Hindlimb muscle (tissue), 1 donor: Measurements from ENCODE around the gene ASGR1. TPM values are rescaled to one million over a fixed set of nuclear protein-coding genes. Genes with fewer than 3 reads are reported as not detected.
A peak's percentile ranks its signal among the peaks of the same experiment; 100 is the strongest.

Experiments used
- DNase-seq: peaks from one replicate; pipeline ENCODE4 v3.0.0-alpha.2; 2013
- polyA plus RNA-seq: library from polyadenylated mRNA; unstranded; fragments of 120-200 nt; gene quantifications from one replicate; pipeline ENCODE4 v1.2.1, GENCODE V29; 2013; ENCODE audit not compliant: insufficient read length

Gene ASGR1
- polyA plus RNA-seq, 1 donor: 1.8 TPM

DNA sequence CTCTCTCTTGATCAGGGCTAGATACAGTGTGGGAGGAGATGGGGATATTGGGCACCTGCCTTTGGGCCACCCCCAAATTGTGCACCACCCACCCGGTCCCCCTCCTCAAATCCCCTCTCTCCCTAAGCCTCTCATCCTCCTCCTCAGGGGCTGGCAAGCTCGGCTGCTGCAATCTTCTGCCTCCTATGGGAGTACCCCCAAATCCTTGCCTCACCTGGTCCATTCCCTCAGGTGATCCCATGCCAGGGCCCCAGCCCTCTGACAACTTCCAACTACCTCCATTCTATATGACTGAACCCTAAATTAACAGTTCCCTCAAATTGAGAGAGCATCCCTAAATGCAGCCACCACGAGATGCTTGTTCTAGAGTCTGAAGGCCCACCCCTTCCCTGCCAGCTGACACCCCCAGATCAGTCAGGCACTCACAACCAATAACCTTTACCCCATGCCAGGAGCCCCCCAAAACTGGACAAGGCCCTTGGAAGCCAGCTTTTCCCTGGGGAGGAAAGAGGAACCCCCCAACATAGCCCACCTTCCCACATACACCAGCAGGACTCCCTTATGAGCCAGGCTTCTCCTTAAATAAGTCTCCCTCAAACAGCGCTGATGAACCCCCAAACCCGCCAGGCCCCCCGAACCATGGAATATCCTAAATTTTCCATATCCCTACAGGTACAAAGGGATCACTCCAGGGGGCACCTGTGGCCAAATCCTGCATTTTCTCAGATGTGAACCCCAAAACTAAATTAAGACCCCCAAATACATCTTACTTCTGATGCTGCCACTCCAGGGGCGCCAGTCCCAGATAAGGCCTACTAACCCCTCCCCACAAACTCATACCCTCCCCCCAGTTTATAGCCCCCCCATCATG is 37.3 kb upstream of the ASGR1 start:
- no peak for DNase-seq

DNA sequence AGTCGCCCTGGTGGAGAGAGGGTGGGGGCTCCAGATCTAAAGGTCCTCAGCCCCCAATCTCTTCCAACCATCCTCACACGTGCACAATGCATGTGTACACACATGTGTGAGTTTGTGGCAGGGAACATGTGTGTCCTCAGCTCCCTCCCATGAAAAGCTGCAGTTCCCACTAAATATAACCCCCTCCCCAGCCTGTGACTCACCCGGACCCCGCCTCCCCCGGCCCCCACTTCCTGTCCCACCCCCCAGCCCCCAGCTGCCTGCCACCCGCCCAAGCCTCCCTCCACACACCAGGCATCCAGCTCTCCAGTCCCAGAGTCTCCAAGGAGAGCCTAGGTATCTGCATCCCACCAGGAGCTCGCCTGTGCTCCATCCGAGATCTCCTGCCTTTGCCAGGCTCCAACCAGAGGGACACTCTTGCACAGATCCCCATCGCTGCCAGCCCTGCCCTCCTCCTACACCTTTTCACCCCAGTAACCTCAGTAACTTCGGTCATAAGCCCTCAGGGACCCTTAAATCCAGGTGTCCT is 36.5 kb upstream of the ASGR1 start:
- no peak for DNase-seq

DNA sequence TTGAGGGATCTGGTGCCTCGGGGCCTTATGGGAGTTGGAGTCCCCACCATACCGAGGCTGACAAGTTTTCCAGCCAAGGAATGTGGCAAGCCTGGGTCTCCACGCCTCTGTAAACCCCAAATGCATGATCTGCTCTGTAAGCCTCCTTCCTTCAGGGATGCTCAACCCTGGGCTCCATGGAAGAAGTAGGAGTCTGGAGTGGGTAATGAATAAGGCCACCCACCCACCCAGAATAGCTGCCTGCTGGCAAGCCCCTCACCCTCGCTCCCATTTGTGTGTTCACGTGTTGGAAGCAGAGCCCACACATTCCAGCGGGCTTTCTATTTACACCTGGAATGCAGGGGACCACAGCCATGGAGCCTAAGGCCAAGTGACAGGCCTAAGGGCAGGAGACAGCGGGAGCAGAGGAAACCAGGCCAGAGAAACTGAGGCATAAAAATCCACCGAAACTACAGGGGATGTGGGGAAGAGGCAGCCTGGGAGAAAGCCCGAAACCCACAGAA is 36.0 kb upstream of the ASGR1 start:
- no peak for DNase-seq

DNA sequence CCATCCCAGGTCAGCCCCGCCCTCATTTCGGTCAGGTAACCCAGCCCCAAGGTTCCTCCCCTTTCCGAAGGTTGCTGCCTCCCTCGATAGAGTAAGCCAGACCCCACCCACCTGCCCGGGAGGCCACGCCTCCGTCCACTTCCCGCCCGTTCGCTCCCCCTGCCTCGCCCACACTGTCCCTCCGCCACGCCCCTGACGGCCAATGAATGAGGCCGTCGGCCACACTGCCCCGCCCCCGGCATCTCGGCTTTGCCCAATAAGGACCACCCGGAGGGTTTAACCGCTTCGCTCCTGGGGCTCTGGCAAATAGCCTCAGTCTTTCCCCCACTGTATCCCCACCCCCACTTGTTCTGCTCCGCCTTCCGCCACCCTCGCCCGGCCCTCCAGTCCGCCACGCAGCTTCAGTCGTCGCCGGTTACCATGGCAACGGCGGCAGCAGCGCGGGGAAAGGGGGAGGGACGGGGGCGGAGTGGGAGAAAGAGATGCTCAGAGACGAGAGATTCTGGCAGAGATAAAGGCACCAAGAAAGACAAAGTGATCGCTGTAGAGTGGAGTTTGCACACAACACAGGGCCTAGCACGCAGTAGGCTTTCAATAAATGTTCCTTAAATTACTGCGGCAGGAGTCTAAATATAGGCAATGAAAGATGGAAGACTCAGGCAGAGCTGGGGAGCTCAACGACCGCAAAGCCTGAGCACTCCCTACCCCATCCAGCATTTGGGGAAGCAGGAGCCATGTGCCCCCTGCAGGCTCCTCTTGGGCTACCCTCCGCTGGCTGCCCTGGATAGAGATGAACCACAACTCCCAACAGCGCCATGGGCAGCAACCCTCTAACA is 35.3 kb upstream of the ASGR1 start:
- DNase-seq: peak; percentile 98

DNA sequence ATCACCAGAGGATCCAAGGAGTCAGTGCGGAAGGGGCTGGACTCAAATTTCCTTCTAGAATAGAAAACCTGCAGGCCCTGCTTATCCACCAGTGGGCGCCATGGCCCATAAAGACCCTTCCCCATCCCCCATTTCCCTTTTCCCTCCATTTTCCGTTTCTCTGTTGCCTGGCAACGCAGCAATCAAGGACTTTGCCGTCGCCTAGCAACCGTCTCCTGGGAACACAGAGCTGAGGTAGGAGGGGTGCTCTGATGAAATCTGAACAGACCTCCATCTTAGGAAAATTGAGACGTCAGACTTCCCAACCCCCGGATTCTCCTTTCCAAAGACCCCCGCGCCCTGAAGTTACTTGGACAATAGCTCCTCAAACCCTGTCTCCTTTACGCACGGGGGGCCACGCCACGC is 34.7 kb upstream of the ASGR1 start:
- DNase-seq: peak; percentile 88

DNA sequence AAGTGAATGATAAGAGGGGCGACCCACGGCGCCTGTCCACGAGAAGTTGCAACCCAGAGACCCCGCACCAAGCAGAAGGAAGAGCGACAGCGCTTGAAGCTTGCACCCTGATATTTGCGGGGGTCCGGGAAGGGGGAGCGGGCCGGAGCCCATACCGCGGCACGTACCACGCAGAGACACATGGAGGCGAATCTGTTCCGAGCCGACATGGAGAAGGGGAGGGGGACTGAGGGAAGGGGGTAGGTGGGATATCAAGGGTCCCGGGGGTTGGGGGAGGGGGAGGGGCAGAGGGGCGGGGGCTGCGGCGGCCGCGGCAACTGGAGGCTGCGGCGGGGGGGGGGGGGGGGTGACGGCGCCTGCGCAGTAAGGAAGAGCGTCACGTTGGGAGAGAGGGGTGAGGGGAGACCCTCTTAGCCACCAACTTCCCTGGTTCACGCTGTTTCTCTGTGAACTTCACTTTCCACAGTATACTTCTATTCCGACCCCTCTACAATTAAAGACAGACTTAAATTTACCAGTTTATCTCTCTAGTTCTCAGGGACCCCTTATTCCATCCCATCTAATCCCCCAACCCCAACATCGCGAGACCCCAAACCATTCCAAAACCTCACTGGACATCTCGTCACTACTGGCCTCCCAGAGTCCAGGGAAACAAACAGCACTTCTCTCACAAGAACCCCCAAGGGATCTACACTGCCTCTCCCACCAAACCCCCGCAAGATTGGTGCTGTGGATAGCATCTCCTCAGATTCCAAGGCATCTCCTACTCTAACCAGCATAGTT is 32.5 kb upstream of the ASGR1 start:
- DNase-seq: no peak

DNA sequence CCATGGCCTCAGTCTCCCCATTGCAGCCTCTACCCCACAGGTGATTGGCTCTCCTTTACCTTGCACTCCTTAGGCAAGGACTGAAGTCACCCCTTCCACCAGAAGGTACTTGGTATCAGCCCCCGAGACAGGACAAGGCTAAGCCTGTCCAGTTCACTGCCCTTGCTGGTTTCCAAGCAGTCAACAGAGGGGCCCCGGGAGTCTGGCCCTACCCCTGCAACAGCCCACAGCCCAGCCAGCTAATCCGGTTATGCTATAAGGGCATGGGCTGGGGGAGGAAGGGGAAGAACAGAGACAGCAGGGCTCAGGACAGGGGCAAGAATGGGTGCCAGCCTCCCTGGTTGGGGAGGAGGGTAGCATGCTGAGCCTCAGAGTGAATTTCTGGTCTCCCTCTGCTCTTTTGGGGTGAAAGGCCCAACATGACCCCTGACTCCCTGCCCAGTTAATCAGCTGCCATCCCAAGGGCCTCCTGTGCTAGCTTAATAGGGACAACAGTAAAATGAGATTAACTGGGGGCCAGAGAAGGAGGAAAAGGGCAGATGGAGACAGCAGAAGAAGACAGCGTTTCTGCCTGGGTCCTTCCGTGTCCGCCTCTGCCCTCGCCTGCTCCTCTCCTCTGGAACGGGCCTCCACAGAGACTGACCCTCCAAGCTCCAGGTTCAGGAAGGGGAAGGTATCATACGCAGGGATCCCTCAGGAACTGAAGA is 29.7 kb upstream of the ASGR1 start:
- no peak for DNase-seq

DNA sequence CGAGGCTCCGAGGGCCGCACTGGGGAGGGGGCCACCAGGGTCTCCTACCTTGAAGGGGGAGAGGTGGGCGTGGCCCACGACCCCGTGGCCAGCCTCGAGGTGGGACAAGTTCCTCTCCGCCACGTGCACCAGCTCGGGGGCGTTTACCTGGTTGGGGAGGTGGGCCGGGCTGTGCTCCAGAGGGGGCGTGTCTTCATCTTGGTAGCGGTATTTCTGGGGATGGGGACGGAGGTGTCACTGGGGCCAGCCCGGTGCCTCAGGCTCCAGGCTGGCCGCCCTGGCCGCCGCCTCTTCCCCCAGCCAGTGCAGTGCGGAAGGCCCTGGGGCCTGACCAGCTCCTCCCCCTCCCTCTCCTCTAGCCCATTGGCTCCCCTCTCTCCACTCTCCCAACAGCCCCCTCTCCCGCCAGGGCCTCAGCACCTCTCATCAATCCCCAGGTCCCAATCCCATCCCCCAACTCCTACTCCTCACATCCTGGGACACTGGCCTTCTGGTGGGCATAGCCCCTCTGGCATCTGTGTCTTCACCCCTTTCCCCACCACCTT is 28.9 kb upstream of the ASGR1 start:
- DNase-seq: no peak

DNA sequence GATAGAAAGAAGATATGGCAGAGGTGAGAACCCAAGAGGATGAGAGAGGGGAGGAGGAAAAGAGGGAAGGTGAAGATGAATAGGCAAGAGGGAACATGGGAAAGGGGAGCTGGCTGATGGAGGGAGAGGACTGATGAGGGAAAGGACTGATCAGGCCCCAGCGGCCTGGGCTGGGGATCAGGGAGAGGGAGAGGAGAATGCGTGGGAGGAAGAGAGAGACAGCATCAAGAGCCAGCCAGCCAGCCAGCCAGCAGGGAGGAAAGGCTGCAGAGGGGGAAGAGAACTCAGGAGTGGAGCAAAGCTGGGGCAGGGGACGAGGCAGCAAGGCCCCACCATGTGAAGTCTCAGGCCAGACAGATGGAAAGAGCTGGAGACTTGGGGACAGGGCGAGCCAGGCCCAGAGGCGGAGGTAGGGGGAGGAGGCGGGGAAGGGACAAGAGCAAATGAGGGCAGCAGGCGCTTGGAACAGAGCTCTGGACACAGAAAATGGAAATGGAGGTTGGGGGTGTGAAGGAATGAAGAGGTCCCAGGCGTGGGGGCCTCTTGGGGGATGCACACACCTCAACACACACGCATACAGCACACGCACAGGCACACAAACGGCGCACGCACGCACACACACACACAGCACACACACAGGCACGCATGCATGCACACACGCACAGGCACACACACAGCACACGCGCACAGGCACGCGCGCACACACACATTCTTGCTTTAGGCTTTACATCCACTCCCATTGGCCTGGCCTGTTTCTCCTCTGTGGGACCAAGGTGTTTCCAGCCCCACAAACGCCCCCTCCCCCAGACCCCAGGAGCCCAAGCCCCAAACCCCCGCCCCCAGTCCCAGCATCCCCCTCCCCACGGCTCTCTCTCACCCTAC is 28.2 kb upstream of the ASGR1 start:
- DNase-seq: no peak

DNA sequence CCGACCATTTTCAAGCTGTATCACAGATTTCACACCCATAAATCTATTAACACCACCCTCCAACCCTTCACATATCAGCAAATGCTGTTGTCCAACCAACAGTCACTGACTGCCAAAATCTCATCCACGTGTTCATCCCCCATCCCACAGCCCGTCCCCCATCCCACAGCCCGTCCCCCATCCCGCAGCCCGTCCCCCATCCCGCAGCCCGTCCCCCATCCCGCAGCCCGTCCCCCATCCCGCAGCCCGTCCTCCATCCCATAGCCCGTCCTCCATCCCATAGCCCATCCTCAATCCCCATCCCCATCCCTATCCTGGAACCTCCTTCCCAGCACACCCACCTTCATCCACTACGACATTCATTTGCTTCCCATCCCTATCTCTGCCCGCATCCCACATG is 26.4 kb upstream of the ASGR1 start:
- DNase-seq: no peak

DNA sequence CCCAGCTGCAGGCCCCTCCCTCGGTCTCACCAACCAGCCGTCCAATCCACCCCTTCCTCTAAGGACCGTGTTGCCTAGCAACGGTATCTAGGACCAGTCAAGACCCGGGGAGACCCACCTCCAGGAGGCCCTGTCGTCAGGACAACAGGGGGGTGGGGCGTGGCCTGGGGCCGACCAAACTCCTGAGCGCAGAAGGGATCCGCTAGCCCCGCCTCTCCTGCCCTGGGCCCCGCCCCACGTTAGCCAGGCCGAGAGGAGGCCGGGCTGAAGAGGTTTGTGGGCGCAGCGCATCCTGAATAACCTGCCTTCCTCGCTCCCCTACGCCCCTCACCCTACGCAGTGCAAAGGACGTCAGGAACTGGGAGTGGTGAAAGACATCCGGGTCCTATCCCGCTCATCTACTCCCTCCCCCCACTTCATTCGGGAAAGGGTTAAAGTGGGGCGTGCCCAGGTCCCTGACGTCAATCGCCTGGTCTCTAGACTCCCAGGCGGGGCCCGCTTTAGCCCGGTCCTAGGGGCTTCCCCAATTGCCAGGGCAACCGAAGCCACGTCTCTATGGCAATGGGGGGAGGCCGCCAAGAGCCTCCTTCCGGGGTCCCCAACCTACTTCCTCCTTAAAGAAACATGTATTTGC is 25.8 kb upstream of the ASGR1 start:
- DNase-seq: peak; percentile 88

DNA sequence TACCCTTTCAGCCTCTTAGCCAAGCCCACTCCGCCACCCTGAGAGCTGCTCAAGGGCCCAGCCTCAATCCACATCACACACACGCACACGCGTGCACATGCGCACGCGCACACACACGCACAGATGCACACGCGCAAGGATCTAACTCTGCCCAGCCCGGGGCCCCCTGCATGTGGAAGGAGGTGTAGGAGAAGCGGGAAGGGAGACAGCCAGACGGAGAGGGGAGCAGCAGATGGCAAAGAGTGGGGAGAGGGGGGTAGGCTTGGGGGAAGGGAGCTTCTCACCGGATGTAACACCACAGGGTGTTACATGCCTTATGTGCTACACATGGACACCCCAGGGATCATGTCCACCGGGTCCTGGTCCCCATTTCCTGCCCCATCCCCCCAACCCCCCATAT is 25.2 kb upstream of the ASGR1 start:
- DNase-seq: no peak

DNA sequence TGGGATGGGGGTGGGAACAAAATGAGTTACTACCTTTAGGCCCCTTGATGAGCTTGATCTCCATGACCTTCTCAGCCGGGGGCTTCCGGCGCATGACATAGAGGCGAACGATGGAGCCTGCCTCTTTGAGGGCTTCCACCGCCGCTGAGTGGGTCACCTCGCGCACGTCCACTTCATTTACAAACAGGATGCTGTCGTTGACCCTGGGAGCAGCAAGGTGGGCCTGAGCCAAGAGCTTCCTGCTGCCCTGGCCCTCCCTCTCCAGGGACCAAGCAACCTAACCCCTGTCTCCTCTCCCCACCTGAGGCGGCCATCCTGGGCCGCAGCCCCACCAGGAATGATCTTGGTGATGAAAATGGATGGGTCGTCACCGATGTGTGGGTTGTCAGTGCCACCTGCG is 24.2 kb upstream of the ASGR1 start:
- DNase-seq: no peak

DNA sequence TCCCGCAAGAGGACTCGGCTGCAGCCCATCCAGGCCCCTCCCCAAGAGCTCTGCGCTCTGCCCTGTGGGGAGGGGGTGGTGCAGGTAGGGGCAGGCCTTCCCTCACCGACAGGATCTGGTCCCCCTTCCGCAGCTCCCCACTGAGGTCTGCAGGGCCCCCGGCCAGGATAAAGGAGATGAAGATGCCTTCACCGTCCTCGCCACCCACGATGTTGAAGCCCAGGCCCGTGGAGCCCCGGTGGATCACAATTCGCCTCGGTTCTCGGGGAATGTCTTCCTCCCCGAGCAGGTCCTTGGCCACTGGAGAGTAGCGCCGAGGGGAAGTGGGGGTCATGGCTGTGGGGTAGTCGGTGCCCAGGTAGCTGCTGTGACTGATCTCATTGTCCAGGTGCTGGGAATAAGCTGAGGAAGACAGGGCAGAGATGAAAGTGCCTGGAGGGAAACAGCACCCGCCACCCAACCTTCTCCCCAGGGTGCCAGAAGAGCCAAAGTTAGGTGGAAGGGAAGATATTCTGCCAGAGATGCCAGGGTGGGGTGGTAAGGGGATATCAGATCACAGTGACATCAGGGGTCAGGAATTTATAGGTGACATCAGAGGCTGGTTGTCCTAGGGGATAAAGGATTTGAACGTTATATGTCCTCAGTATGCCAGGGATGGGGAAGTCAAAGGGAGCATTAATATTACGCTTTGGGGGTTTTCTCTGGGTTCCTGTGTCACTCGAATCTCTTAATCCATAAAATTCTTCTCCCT is 17.7 kb upstream of the ASGR1 start:
- no peak for DNase-seq

DNA sequence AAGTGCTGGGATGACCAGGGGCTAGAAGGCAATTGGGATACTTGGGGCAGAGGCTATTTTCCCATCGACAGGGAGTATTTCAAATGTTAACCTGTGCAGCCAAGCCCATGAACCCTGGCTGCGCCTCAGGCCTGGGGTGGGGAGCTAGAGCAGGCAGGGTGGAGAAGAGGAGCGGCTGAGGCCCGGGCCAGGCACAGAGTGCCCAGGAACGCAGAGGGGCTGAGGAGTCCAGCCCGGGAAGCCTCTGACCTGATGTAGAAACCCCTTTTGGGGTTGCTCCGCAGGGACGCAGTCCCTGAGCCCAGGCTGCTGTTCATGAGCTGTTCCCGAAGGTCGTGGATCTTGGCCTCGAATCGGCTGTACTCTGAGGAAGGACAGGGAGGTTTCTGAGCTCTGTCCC is 16.8 kb upstream of the ASGR1 start:
- DNase-seq: no peak

DNA sequence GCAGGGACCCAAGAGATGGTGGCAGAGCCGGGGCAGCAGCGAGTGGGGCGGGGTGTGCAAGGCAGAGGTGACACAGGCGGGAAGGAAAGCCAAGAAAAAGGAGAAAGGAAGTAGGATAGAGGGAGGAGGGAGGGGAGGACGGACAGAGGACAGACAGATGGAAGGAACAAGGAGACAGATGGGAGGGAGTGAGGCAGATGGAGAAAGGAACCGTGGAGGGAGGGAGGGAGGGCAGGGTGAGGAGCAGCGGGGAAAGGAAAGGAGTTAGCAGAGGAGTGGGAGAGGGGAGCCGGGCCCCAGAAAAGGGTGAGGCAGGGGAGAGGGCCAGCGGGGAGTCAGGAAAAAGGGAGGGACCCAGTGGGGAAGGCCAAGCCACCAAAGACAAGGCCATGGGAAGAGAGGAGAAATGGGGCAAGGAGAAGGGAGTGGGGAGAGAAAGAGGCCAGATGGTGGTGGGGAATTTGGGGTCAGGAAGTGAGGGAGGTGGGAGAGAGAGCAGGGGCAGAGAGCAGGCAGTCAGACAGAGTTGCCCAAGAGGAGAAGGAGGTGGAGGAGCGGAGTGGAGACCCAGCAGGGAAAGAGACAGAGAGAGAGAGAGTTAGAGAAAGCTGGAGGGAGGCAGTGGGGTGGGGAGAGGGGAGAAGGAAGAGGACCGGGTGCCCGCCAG is 13.2 kb upstream of the ASGR1 start:
- no peak for DNase-seq

DNA sequence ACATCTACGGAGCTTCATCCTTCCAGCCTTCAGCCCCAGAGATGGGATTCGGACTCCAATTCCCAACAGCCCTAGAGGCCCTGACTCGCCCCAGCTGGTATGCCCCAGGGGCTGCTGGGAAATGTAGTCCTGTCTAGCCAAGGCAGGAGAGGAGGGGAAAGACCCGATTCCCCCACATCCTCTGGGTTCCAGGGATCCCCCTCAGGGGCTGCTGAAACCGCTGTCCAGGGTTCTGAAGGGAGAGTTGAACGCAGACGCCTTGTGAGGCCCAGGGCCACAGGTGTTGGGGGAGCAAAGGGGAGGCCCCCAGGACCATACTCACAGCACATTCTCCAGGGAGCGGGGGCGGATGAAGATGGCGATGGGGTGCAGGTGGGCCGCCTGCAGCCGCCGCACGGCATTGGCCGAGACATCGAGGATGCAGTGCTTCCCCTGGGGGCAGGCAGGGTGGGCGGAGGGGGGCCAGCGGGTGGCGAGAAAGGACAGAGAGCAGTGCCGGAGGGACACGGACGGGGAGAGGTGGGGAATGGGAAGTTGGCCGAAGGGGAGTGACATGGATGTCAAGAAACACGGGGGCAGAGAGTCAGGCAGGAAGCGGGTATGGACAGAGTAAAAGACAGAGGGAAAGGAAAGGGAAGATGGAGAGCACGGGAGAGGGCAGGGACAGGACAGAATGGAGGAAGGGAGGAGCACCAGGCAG is 12.6 kb upstream of the ASGR1 start:
- peak; percentile 41 for DNase-seq

DNA sequence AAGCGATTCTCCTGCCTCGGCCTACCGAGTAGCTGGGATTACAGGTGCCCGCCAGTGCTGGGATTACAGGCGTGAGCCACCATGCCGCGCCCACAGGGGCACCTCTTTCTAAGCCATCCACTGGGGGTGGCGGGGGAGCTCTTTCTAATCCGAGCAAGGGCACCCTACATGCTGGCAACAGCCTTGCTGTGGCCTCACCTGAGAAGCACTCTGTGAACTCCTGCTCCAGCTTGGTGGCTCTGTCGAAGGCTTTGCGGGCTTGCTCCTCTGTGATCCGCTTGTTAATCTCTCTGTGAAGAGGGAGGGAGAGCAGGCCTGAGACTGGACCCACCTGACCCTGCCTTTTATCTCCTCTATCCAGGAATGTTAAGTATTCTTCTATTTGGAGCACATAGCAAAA is 11.9 kb upstream of the ASGR1 start:
- DNase-seq: no peak
